PC-9 (cell line): ENCODE data around the gene HYAL4. TPM values are rescaled to one million over a fixed set of nuclear protein-coding genes. Genes with fewer than 3 reads are reported as not detected.

Source experiments
- BruUV-seq: library from RNA; stranded (reverse); fragments of 400-500 nt; replicated peaks from 2 replicates; lab custom pipeline; 2021; lab: Mats Ljungman, UMichigan
- CTCF ChIA-PET: fragments of 300-600 bp; sonication (Branson Sonifier 250); formaldehyde crosslinking; loops from one replicate; lab custom pipeline; 2022; ENCODE audit warnings: antibody characterized with exemption; lab: Charles Lee
- POLR2A ChIA-PET: fragments of 300-600 bp; sonication (Branson Sonifier 250); formaldehyde crosslinking; loops from one replicate; lab custom pipeline; 2022; ENCODE audit warnings: antibody characterized with exemption; ENCODE audit not compliant: unreplicated experiment; lab: Charles Lee
- DNase-seq, 2 experiments: peaks; one replicate each; pipeline versions ENCODE4 v3.0.0 to v3.0.0-alpha.2; 2015 to 2022; ENCODE audit warnings: mixed read lengths in 1 of 2
- H2AFZ ChIP-seq: fragments of 200-600 bp; sonication (generic); 2 replicates; pipeline ENCODE4 v1.8.1; 2017; ENCODE audit warnings: antibody characterized with exemption
- H3F3A ChIP-seq: fragments of 200-600 bp; sonication (generic); 2 replicates; pipeline ENCODE4 v1.8.1; 2017; ENCODE audit warnings: antibody characterized with exemption, mild to moderate bottlenecking, low read depth; ENCODE audit not compliant: insufficient read depth
- H3K27ac ChIP-seq: fragments of 200-600 bp; sonication (generic); 2 replicates; pipeline ENCODE4 v1.6.1; 2016; ENCODE audit warnings: mixed run types
- H3K27me3 ChIP-seq: fragments of 200-600 bp; sonication (generic); 2 replicates; pipeline ENCODE4 v1.6.1; 2016; ENCODE audit warnings: low read depth, mixed run types; ENCODE audit not compliant: insufficient read depth
- H3K36me3 ChIP-seq: fragments of 200-600 bp; sonication (generic); 2 replicates; pipeline ENCODE4 v1.6.1; 2016; ENCODE audit warnings: low read depth, mixed run types
- H3K4me1 ChIP-seq: fragments of 200-600 bp; sonication (generic); replicated peaks from 2 replicates; pipeline ENCODE4 v1.6.1; 2016; ENCODE audit warnings: mixed run types; ENCODE audit not compliant: insufficient read depth
- H3K4me2 ChIP-seq: fragments of 200-600 bp; sonication (generic); 2 replicates; pipeline ENCODE4 v1.6.1; 2017; ENCODE audit warnings: mixed run types
- H3K4me3 ChIP-seq: fragments of 200-600 bp; sonication (generic); 2 replicates; pipeline ENCODE4 v1.6.1; 2016; ENCODE audit warnings: mixed run types
- H3K79me2 ChIP-seq: fragments of 200-600 bp; sonication (generic); 2 replicates; pipeline ENCODE4 v1.6.1; 2017; ENCODE audit warnings: low read depth, mixed run types
- H3K9me2 ChIP-seq: fragments of 200-600 bp; sonication (generic); 2 replicates; pipeline ENCODE4 v1.8.1; 2017; ENCODE audit warnings: mild to moderate bottlenecking; ENCODE audit not compliant: insufficient read depth
- H3K9me3 ChIP-seq: fragments of 200-600 bp; sonication (generic); 2 replicates; pipeline ENCODE4 v1.8.1; 2016; ENCODE audit warnings: low read depth; ENCODE audit not compliant: insufficient read depth
- H4K20me1 ChIP-seq: fragments of 200-600 bp; sonication (generic); 2 replicates; pipeline ENCODE4 v1.8.1; 2017; ENCODE audit not compliant: insufficient read depth
- EZH2 ChIP-seq: fragments of 200-600 bp; sonication (generic); IDR thresholded peaks from 2 replicates; pipeline ENCODE4 v1.8.0; 2017; ENCODE audit warnings: antibody characterized with exemption, low read depth
- intact Hi-C: fragments of 100-400 bp; cut with micrococcal nuclease; formaldehyde crosslinking; loops from one replicate; pipeline ENCODE4 v1.10.0; 2022; ENCODE audit not compliant: unreplicated experiment
- total RNA-seq: library from RNA; stranded (reverse); gene quantifications from 2 replicates; pipeline ENCODE4 v1.2.3, GENCODE V29; 2021
- TF ChIP-seq, protein P1 (sequence below): fragments of 200-600 bp; sonication (generic); conservative IDR thresholded peaks from 2 replicates; pipeline ENCODE4 v1.6.1; 2017; ENCODE audit warnings: mixed run types, antibody characterized with exemption, mild to moderate bottlenecking, moderate library complexity

HYAL4 gene
- total RNA-seq, 1 experiment from 2014 or later = not detected

GRCh38 chr7:123872908-123873307, 27.9 kb downstream of the HYAL4 start:
- no peaks in the 10 kb centered on the region for H3K36me3 ChIP-seq
- H3K79me2 ChIP-seq = no peaks in the 10 kb centered on the region
- H3K4me1 ChIP-seq = no peaks in the 10 kb centered on the region
- H3F3A ChIP-seq = no peaks in the 10 kb centered on the region
- TF ChIP-seq, protein P1, sequence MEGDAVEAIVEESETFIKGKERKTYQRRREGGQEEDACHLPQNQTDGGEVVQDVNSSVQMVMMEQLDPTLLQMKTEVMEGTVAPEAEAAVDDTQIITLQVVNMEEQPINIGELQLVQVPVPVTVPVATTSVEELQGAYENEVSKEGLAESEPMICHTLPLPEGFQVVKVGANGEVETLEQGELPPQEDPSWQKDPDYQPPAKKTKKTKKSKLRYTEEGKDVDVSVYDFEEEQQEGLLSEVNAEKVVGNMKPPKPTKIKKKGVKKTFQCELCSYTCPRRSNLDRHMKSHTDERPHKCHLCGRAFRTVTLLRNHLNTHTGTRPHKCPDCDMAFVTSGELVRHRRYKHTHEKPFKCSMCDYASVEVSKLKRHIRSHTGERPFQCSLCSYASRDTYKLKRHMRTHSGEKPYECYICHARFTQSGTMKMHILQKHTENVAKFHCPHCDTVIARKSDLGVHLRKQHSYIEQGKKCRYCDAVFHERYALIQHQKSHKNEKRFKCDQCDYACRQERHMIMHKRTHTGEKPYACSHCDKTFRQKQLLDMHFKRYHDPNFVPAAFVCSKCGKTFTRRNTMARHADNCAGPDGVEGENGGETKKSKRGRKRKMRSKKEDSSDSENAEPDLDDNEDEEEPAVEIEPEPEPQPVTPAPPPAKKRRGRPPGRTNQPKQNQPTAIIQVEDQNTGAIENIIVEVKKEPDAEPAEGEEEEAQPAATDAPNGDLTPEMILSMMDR = no peak
- TF ChIP-seq EZH2 = no peak
- no peak overlapping the region for H3K4me2 ChIP-seq
- H3K9me3 ChIP-seq = no peaks in the 10 kb centered on the region
- H4K20me1 ChIP-seq = no peaks in the 10 kb centered on the region
- no peaks in the 10 kb centered on the region for H3K9me2 ChIP-seq
- no peak overlapping the region for H3K4me3 ChIP-seq
- intact Hi-C loops = loop anchor here (1.0 to 2.0 kb wide), 3 partner anchors 75 to 379 kb away; no protein-coding TSS in a partner anchor
- no TSS peak for BruUV-seq
- POLR2A ChIA-PET = no interaction called here
- DNase-seq = no peak
- H3K27ac ChIP-seq = no peak overlapping the region
- no peak overlapping the region for H2AFZ ChIP-seq
- H3K27me3 ChIP-seq = no peaks in the 10 kb centered on the region
- CTCF ChIA-PET = interaction anchor here (1.2 kb wide), 1 partner anchor 75 kb away, joined by 3 read pairs; no protein-coding TSS in a partner anchor

GRCh38 chr7:123876557-123877256, 31.7 kb downstream of the HYAL4 start:
- Histone ChIP-seq H3K79me2 (no peaks in the 10 kb centered on the region), H2AFZ (no peak overlapping the region), H3K4me1 (no peaks in the 10 kb centered on the region), H3K4me3 (no peak overlapping the region), H3K9me2 (no peaks in the 10 kb centered on the region), H4K20me1 (no peaks in the 10 kb centered on the region), H3K36me3 (no peaks in the 10 kb centered on the region), H3K27ac (no peak overlapping the region), H3K4me2 (no peak overlapping the region), H3F3A (no peaks in the 10 kb centered on the region), H3K27me3 (no peaks in the 10 kb centered on the region), H3K9me3 (no peaks in the 10 kb centered on the region)
- intact Hi-C loops = no loop called here
- BruUV-seq = no TSS peak
- POLR2A ChIA-PET = no interaction called here
- CTCF ChIA-PET = interaction anchor here (0.6 kb wide), 1 partner anchor 343 kb away, joined by 5 read pairs; the partner anchor contains the start of gene IQUB
- no peak for TF ChIP-seq EZH2
- TF ChIP-seq, protein P1 = no peak
- no peak for DNase-seq

- TF ChIP-seq, protein P1 = no peak
- TF ChIP-seq EZH2 = no peak
- BruUV-seq = no TSS peak
- Histone ChIP-seq H3K4me2 (no peak overlapping the region), H3K79me2 (no peaks in the 10 kb centered on the region), H4K20me1 (no peaks in the 10 kb centered on the region), H3K9me2 (no peaks in the 10 kb centered on the region), H3K4me3 (no peak overlapping the region), H3K4me1 (no peaks in the 10 kb centered on the region), H3K27me3 (no peaks in the 10 kb centered on the region), H3K27ac (no peak overlapping the region), H2AFZ (no peak overlapping the region), H3K9me3 (no peaks in the 10 kb centered on the region), H3K36me3 (no peaks in the 10 kb centered on the region), H3F3A (no peaks in the 10 kb centered on the region)
- intact Hi-C loops = no loop called here
- CTCF ChIA-PET = no interaction called here
- no peak for DNase-seq
- POLR2A ChIA-PET = no interaction called here
Measured at GRCh38 chr7:123879628-123880027, 34.7 kb downstream of the HYAL4 start.
